KMS-11 (cell line): ENCODE results near the gene ZNRF2.

Experiments used
- H2AFZ ChIP-seq: fragments of 200-600 bp; sonication (generic); 2 replicates; pipeline ENCODE4 v1.6.1; 2016; ENCODE audit warnings: antibody characterized with exemption, mixed run types, low read depth
- H3K27ac ChIP-seq: fragments of 200-600 bp; sonication (generic); 2 replicates; pipeline ENCODE4 v1.6.1; 2016; ENCODE audit warnings: mild to moderate bottlenecking, mixed run types
- H3K27me3 ChIP-seq: fragments of 200-600 bp; sonication (generic); 2 replicates; pipeline ENCODE4 v1.6.1; 2017; ENCODE audit warnings: mild to moderate bottlenecking, low read depth, mixed run types, moderate library complexity; ENCODE audit not compliant: insufficient read depth
- H3K36me3 ChIP-seq: fragments of 200-600 bp; sonication (generic); 2 replicates; pipeline ENCODE4 v1.6.1; 2017; ENCODE audit warnings: mild to moderate bottlenecking, mixed run types; ENCODE audit not compliant: insufficient read depth
- H3K4me1 ChIP-seq: fragments of 200-600 bp; sonication (generic); 2 replicates; pipeline ENCODE4 v1.6.1; 2016; ENCODE audit warnings: mild to moderate bottlenecking, low read depth, mixed run types; ENCODE audit not compliant: poor library complexity, severe bottlenecking
- H3K4me2 ChIP-seq: fragments of 200-600 bp; sonication (generic); 2 replicates; pipeline ENCODE4 v1.7.0; 2016; ENCODE audit warnings: mild to moderate bottlenecking, mixed run types
- H3K4me3 ChIP-seq: fragments of 200-600 bp; sonication (generic); IDR thresholded peaks from 2 replicates; pipeline ENCODE4 v1.6.1; 2017; ENCODE audit warnings: low read depth, low read length, mixed read lengths; ENCODE audit not compliant: insufficient read depth
- H3K79me2 ChIP-seq: fragments of 200-600 bp; sonication (generic); 2 replicates; pipeline ENCODE4 v1.6.1; 2016; ENCODE audit warnings: low read depth, mixed run types; ENCODE audit not compliant: insufficient read depth
- H3K9ac ChIP-seq: fragments of 200-600 bp; sonication (generic); 2 replicates; pipeline ENCODE4 v1.6.1; 2016; ENCODE audit warnings: mild to moderate bottlenecking, mixed run types
- H4K20me1 ChIP-seq: fragments of 200-600 bp; sonication (generic); 2 replicates; pipeline ENCODE4 v1.6.1; 2016; ENCODE audit warnings: mild to moderate bottlenecking, mixed run types; ENCODE audit not compliant: insufficient read depth
- CTCF ChIP-seq: fragments of 200-600 bp; sonication (generic); conservative IDR thresholded peaks from 2 replicates; pipeline ENCODE4 v1.6.1; 2017; ENCODE audit warnings: low read depth, mild to moderate bottlenecking, antibody characterized with exemption, low read length, moderate library complexity, mixed read lengths

Gene ZNRF2

GRCh38 chr7:30395676-30396075 lies 111.3 kb downstream of the ZNRF2 start:
- no peaks in the 10 kb centered on the region for H3K79me2 ChIP-seq
- TF ChIP-seq CTCF, result no peak
- H2AFZ ChIP-seq, result no peak overlapping the region
- no peaks in the 10 kb centered on the region for H3K27me3 ChIP-seq
- H3K9ac ChIP-seq, result no peak overlapping the region
- H3K4me3 ChIP-seq, result no peak overlapping the region
- peaks cover 13% of the 10 kb centered on the region for H3K4me1 ChIP-seq
- H3K36me3 ChIP-seq, result no peaks in the 10 kb centered on the region
- H3K4me2 ChIP-seq, result no peak overlapping the region
- H4K20me1 ChIP-seq, result no peaks in the 10 kb centered on the region
- no peak overlapping the region for H3K27ac ChIP-seq

- no peak overlapping the region for H3K4me3 ChIP-seq
- no peak overlapping the region for H3K4me2 ChIP-seq
- H2AFZ ChIP-seq, result no peak overlapping the region
- H3K36me3 ChIP-seq, result no peaks in the 10 kb centered on the region
- H3K4me1 ChIP-seq, result peaks cover 13% of the 10 kb centered on the region
- H4K20me1 ChIP-seq, result no peaks in the 10 kb centered on the region
- H3K27ac ChIP-seq, result no peak overlapping the region
- no peak for TF ChIP-seq CTCF
- H3K79me2 ChIP-seq, result no peaks in the 10 kb centered on the region
- no peaks in the 10 kb centered on the region for H3K27me3 ChIP-seq
- H3K9ac ChIP-seq, result no peak overlapping the region
These were observed 112.0 kb downstream of the ZNRF2 start for GRCh38 chr7:30396389-30396788.

- Histone ChIP-seq H3K4me3 (no peak overlapping the region), H3K4me1 (peaks cover 15% of the 10 kb centered on the region), H3K4me2 (no peak overlapping the region), H3K9ac (no peak overlapping the region), H2AFZ (no peak overlapping the region), H3K27ac (no peak overlapping the region), H3K27me3 (no peaks in the 10 kb centered on the region), H3K79me2 (no peaks in the 10 kb centered on the region), H4K20me1 (no peaks in the 10 kb centered on the region), H3K36me3 (no peaks in the 10 kb centered on the region)
- TF ChIP-seq CTCF, result no peak
These were observed 119.1 kb downstream of the ZNRF2 start for GRCh38 chr7:30403477-30403876.

- H3K9ac ChIP-seq, result no peak overlapping the region
- H3K36me3 ChIP-seq, result no peaks in the 10 kb centered on the region
- no peaks in the 10 kb centered on the region for H4K20me1 ChIP-seq
- H3K4me1 ChIP-seq, result peaks cover 15% of the 10 kb centered on the region
- no peak for TF ChIP-seq CTCF
- H2AFZ ChIP-seq, result no peak overlapping the region
- H3K4me2 ChIP-seq, result no peak overlapping the region
- H3K27ac ChIP-seq, result no peak overlapping the region
- no peak overlapping the region for H3K4me3 ChIP-seq
- no peaks in the 10 kb centered on the region for H3K27me3 ChIP-seq
- no peaks in the 10 kb centered on the region for H3K79me2 ChIP-seq
These were observed 120.8 kb downstream of the ZNRF2 start for GRCh38 chr7:30405179-30405578.
